HepG2 (cell line): ENCODE data around the gene CHMP5. TPM values are rescaled to one million over a fixed set of nuclear protein-coding genes. Genes with fewer than 3 reads are reported as not detected.
A peak's percentile ranks its signal among the peaks of the same experiment; 100 is the strongest.

Experiments
- ATAC-seq: fragments of 200-7000 bp; cut with Tn5 transposase; 3 replicates; pipeline ENCODE4 v1.9.1; 2020; ENCODE audit warnings: mild to moderate bottlenecking, moderate library complexity
- BruUV-seq: library from RNA; stranded (reverse); fragments of 400-500 nt; replicated peaks from 2 replicates; lab custom pipeline; 2021; lab: Mats Ljungman, UMichigan
- CTCF ChIA-PET: fragments of 300-600 bp; formaldehyde crosslinking; extraction: SDS; loops from one replicate; lab custom pipeline; 2021; ENCODE audit warnings: low total read pairs, inconsistent platforms, low intra/inter-chr PET ratio; lab: Yijun Ruan, JAX
- POLR2A ChIA-PET: fragments of 350-600 bp; sonication (Branson Sonifier 250); formaldehyde crosslinking; loops from one replicate; lab custom pipeline; 2020; ENCODE audit warnings: antibody characterized with exemption, inconsistent platforms; lab: Yijun Ruan, JAX
- DNase-seq: peaks from one replicate; pipeline ENCODE4 v3.0.0-alpha.2; 2015; ENCODE audit warnings: low spot score
- FAIRE-seq: peaks from 3 replicates; lab custom pipeline; 2011; peaks lifted over from hg19 to GRCh38; lab: Jason Lieb, UNC
- H2AFZ ChIP-seq: one replicate; pipeline ENCODE4 v1.6.1; 2011; ENCODE audit warnings: low read length, inconsistent platforms
- H3K27ac ChIP-seq: fragments of 300-600 bp; 3 replicates; pipeline ENCODE4 v1.8.0; 2011; ENCODE audit warnings: mixed run types, mild to moderate bottlenecking, mixed read lengths, low read length, inconsistent platforms; ENCODE audit not compliant: insufficient read depth; ENCODE audit errors: extremely low read length
- H3K27me3 ChIP-seq, 2 experiments: fragments of 200-600 bp in 1 of 2; 2 replicates in 1 of 2; 3 replicates in 1 of 2; pipeline versions ENCODE4 v1.6.0 to v1.8.0; 2011; ENCODE audit warnings: low read length in 2 of 2, mild to moderate bottlenecking in 2 of 2, moderate library complexity in 2 of 2, inconsistent platforms in 1 of 2; ENCODE audit not compliant: insufficient read depth in 2 of 2, control insufficient read depth in 1 of 2
- H3K36me3 ChIP-seq, 2 experiments: fragments of 200-600 bp in 1 of 2; replicated peaks in 1 of 2; 2 replicates in 1 of 2; 3 replicates in 1 of 2; pipeline versions ENCODE4 v1.5.1 to v1.8.0; 2011; ENCODE audit warnings: low read length in 2 of 2, inconsistent platforms in 1 of 2; ENCODE audit not compliant: insufficient read depth in 2 of 2, control insufficient read depth in 1 of 2
- H3K4me1 ChIP-seq: 2 replicates; pipeline ENCODE4 v1.5.1; 2012; ENCODE audit warnings: low read length, inconsistent platforms; ENCODE audit not compliant: insufficient read depth
- H3K4me2 ChIP-seq: 2 replicates; pipeline ENCODE4 v1.6.0; 2011; ENCODE audit warnings: low read depth, low read length, inconsistent platforms
- H3K4me3 ChIP-seq, 3 experiments: fragments of 200-600 bp in 1 of 3; sonication (generic), shearing (Covaris generic) in 1 of 3; replicated peaks in 1 of 3; 2 replicates each; pipeline ENCODE4 v1.5.1; 2011 to 2016; ENCODE audit warnings: low read length in 3 of 3, inconsistent platforms in 2 of 3, low read depth in 2 of 3, mild to moderate bottlenecking in 2 of 3, control low read depth in 1 of 3, mixed read lengths in 1 of 3; ENCODE audit not compliant: insufficient read depth in 1 of 3
- H3K79me2 ChIP-seq: one replicate; pipeline ENCODE4 v1.6.1; 2011; ENCODE audit warnings: low read length, inconsistent platforms; ENCODE audit not compliant: insufficient read depth
- H3K9ac ChIP-seq: 2 replicates; pipeline ENCODE4 v1.6.0; 2011; ENCODE audit warnings: mild to moderate bottlenecking, low read depth, low read length, inconsistent platforms; ENCODE audit not compliant: insufficient read depth
- H3K9me3 ChIP-seq: 2 replicates; pipeline ENCODE4 v1.5.1; 2012; ENCODE audit warnings: mild to moderate bottlenecking, low read length
- H4K20me1 ChIP-seq: 2 replicates; pipeline ENCODE4 v1.6.0; 2011; ENCODE audit warnings: inconsistent platforms, mild to moderate bottlenecking, low read length, moderate library complexity; ENCODE audit not compliant: insufficient read depth
- ATF7 ChIP-seq, 2 experiments: fragments of 450-650 bp in 1 of 2; sonication (generic) in 1 of 2; formaldehyde crosslinking in 1 of 2; IDR thresholded peaks; 2 replicates each; pipeline versions ENCODE4 v1.4.0 to v1.6.1; 2016 to 2020; ENCODE audit warnings: antibody characterized with exemption in 1 of 2, mild to moderate bottlenecking in 1 of 2, missing genetic modification reagents in 1 of 2
- CEBPB ChIP-seq: IDR thresholded peaks from 2 replicates; pipeline ENCODE4 v1.6.1; 2011; ENCODE audit warnings: low read depth, low read length, improper control_type of control experiment, borderline replicate concordance
- CEBPG ChIP-seq: IDR thresholded peaks from 2 replicates; pipeline ENCODE4 v1.6.1; 2016
- CREB1 ChIP-seq, 2 experiments: fragments of 450-650 bp in 1 of 2; IDR thresholded peaks; 2 replicates each; pipeline ENCODE4 v1.6.1; 2016 to 2017; ENCODE audit warnings: control low read depth in 1 of 2, mild to moderate bottlenecking in 1 of 2, missing compliant biosample characterization in 1 of 2, missing genetic modification characterization in 1 of 2
- GABPA ChIP-seq, 2 experiments: IDR thresholded peaks; 2 replicates each; pipeline ENCODE4 v1.6.1; 2011 to 2016; ENCODE audit warnings: low read depth in 2 of 2, low read length in 1 of 2, missing biosample characterization in 1 of 2, missing genetic modification characterization in 1 of 2
- GABPB1 ChIP-seq: IDR thresholded peaks from 2 replicates; pipeline ENCODE4 v1.6.1; 2016; ENCODE audit warnings: mild to moderate bottlenecking, missing genetic modification reagents, moderate library complexity, missing compliant biosample characterization
- HNF4A ChIP-seq: sonication (generic); formaldehyde crosslinking; IDR thresholded peaks from 2 replicates; pipeline ENCODE4 v1.4.0; 2020; ENCODE audit warnings: missing genetic modification reagents
- HOMEZ ChIP-seq: IDR thresholded peaks from 2 replicates; pipeline ENCODE4 v1.6.1; 2016; ENCODE audit warnings: low read depth
- NONO ChIP-seq, 2 experiments: fragments of 450-650 bp in 1 of 2; sonication (generic) in 1 of 2; formaldehyde crosslinking in 1 of 2; IDR thresholded peaks in 1 of 2; conservative IDR thresholded peaks in 1 of 2; 2 replicates each; pipeline versions ENCODE4 v1.6.1 to v1.8.0; 2017 to 2022; ENCODE audit warnings: mild to moderate bottlenecking in 1 of 2, missing genetic modification reagents in 1 of 2, moderate library complexity in 1 of 2
- NR2C2 ChIP-seq: sonication (generic); formaldehyde crosslinking; IDR thresholded peaks from 2 replicates; pipeline ENCODE4 v1.4.0; 2020; ENCODE audit warnings: missing genetic modification reagents, mild to moderate bottlenecking, moderate library complexity, borderline replicate concordance
- ONECUT2 ChIP-seq: sonication (generic); formaldehyde crosslinking; IDR thresholded peaks from 2 replicates; pipeline ENCODE4 v1.4.0; 2020; ENCODE audit warnings: missing genetic modification reagents
- RXRB ChIP-seq: IDR thresholded peaks from 2 replicates; pipeline ENCODE4 v1.6.1; 2016; ENCODE audit warnings: borderline replicate concordance, missing genetic modification reagents, missing compliant biosample characterization
- WIZ ChIP-seq: sonication (generic); formaldehyde crosslinking; IDR thresholded peaks from 2 replicates; pipeline ENCODE4 v1.5.1; 2020; ENCODE audit warnings: mild to moderate bottlenecking, missing genetic modification reagents
- ZBTB21 ChIP-seq: sonication (generic); formaldehyde crosslinking; IDR thresholded peaks from 2 replicates; pipeline ENCODE4 v1.4.0; 2020; ENCODE audit warnings: missing genetic modification reagents
- ZNF326 ChIP-seq: sonication (generic); formaldehyde crosslinking; IDR thresholded peaks from 2 replicates; pipeline ENCODE4 v1.4.0; 2020; ENCODE audit warnings: missing genetic modification reagents, borderline replicate concordance
- ZNF513 ChIP-seq: sonication (generic); formaldehyde crosslinking; conservative IDR thresholded peaks from 2 replicates; pipeline ENCODE4 v1.5.0; 2020; ENCODE audit warnings: missing genetic modification reagents
- ZNF550 ChIP-seq: sonication (generic); formaldehyde crosslinking; IDR thresholded peaks from 2 replicates; pipeline ENCODE4 v1.4.0; 2020; ENCODE audit warnings: mild to moderate bottlenecking, missing genetic modification reagents, borderline replicate concordance
- WGBS: methylation state at CpG from one replicate; pipeline ENCODE4 v1.1.6; 2017; ENCODE audit warnings: low lambda C conversion rate; 5-methylcytosine and 5-hydroxymethylcytosine counted together
- in situ Hi-C: cut with HindIII; loops from 2 replicates; pipeline ENCODE4 v1.10.0; 2017; ENCODE audit warnings: low pct_unique_long_range_greater_than_20kb; ENCODE audit not compliant: extremely low pct_ligation_motif_present
- intact Hi-C: fragments of 100-400 bp; cut with micrococcal nuclease; formaldehyde crosslinking; loops from one replicate; pipeline ENCODE4 v1.10.0; 2022; ENCODE audit not compliant: unreplicated experiment
- polyA plus RNA-seq, 8 experiments: library from polyadenylated mRNA; depleted of rRNA in 3 of 8; stranded (reverse) in 7 of 8; unstranded in 1 of 8; fragments of >200 nt; fragmentation: Illumina TruSeq in 4 of 8; extraction: Trizol in 4 of 8; gene quantifications; 2 replicates each; pipeline versions ENCODE4 v1.2.1 to v1.2.3, GENCODE V29; 2011 to 2016; ENCODE audit warnings: low read depth in 4 of 8, missing spikeins in 1 of 8, mixed read lengths in 1 of 8; ENCODE audit not compliant: insufficient read depth in 1 of 8
- total RNA-seq, 5 experiments: library from RNA; depleted of rRNA; stranded (reverse); fragments of >200 nt; fragmentation: Illumina TruSeq; extraction: Trizol; gene quantifications; 2 replicates each; pipeline ENCODE4 v1.2.3, GENCODE V29; 2016; ENCODE audit warnings: low read depth in 1 of 5
- TF ChIP-seq, protein P1 (sequence below), 2 experiments: fragments of 450-650 bp in 1 of 2; sonication (generic) in 1 of 2; formaldehyde crosslinking; IDR thresholded peaks; 2 replicates each; pipeline versions ENCODE4 v1.5.0 to v1.8.0; 2020 to 2022; ENCODE audit warnings: mild to moderate bottlenecking in 1 of 2, missing genetic modification reagents in 1 of 2

The CHMP5 gene
- total and polyA plus RNA-seq, 2 of the 13 experiments (the other 11 are each of a cell fraction or from before 2014, with no cell fraction given): 46.0 to 57.3 TPM

GRCh38 chr9:33244137-33244784 lies 20.6 kb upstream of the CHMP5 start:
- 32% methylated on average over 8 of the region's 9 CpGs for WGBS

More at GRCh38 chr9:33244137-33244784, 20.6 kb upstream of the CHMP5 start:
- in situ Hi-C loops: no loop called here
- Histone ChIP-seq H2AFZ (peak overlapping the region; percentile 52), H3K9ac (no peak overlapping the region), H3K4me1 (peaks cover 41% of the 10 kb centered on the region), H3K36me3 (no peaks in the 10 kb centered on the region), H3K4me3 (no peak overlapping the region), H3K4me2 (peak overlapping the region; percentile 45)
- ATAC-seq (no peak; the same call in 1 of the 3 replicates), DNase-seq (peak; percentile 34)
- intact Hi-C loops: no loop called here
- POLR2A ChIA-PET: interaction anchor here (0.9 to 1.5 kb wide), 2 partner anchors 20 to 168 kb away, joined by 3 to 5 read pairs; partner anchors contain the start of genes BAG1, CHMP5 and SMU1
- no TSS peak for BruUV-seq
- TF ChIP-seq, protein P1, sequence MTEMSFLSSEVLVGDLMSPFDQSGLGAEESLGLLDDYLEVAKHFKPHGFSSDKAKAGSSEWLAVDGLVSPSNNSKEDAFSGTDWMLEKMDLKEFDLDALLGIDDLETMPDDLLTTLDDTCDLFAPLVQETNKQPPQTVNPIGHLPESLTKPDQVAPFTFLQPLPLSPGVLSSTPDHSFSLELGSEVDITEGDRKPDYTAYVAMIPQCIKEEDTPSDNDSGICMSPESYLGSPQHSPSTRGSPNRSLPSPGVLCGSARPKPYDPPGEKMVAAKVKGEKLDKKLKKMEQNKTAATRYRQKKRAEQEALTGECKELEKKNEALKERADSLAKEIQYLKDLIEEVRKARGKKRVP (CRISPR knock-in tag; IDR thresholded peaks at IDR 0.05): peak in 1 of 2 experiments; percentile 30; a peak in 1 of 4 replicates
- TF ChIP-seq GABPB1 (peak; percentile 63; the same call in 1 of the 2 replicates), ONECUT2 (CRISPR knock-in tag) (no peak), GABPA (IDR thresholded peaks at IDR 0.05; ENCODE audit: low read depth, low read length) (no peak), GABPA (CRISPR knock-in tag; IDR thresholded peaks at IDR 0.05; ENCODE audit: low read depth) (peak; percentile 58), HOMEZ (CRISPR knock-in tag) (no peak), ATF7 (IDR thresholded peaks at IDR 0.05) (peak; percentile 69), ATF7 (CRISPR knock-in tag; IDR thresholded peaks at IDR 0.05) (no peak), ZNF550 (CRISPR knock-in tag) (no peak), CREB1 (IDR thresholded peaks at IDR 0.05) (no peak), CREB1 (CRISPR knock-in tag; IDR thresholded peaks at IDR 0.05) (peak; percentile 67), CEBPB (peak; percentile 92), HNF4A (CRISPR knock-in tag) (peak; percentile 16; the same call in 1 of the 2 replicates), ZNF326 (no peak), WIZ (CRISPR knock-in tag) (no peak), NONO (IDR thresholded peaks at IDR 0.05) (no peak), NONO (CRISPR knock-in tag; conservative IDR thresholded peaks at IDR 0.05) (0 out of 2 replicates have a peak, but pooled peaks have one; percentile 23), ZBTB21 (peak; percentile 29; the same call in 1 of the 2 replicates), NR2C2 (CRISPR knock-in tag) (peak; percentile 96), ZNF513 (no peak), RXRB (CRISPR knock-in tag) (no peak), CEBPG (CRISPR knock-in tag) (peak; percentile 73)
- TF ChIP-seq, all 625 proteins: peak for 11
- CTCF ChIA-PET: no interaction called here
- Histone ChIP-seq H4K20me1 (no peaks in the 10 kb centered on the region), H3K9me3 (no peaks in the 10 kb centered on the region), H3K79me2 (no peaks in the 10 kb centered on the region), H3K27me3 (no peaks in the 10 kb centered on the region), H3K27ac (no peak overlapping the region)
- peak; percentile 34 for FAIRE-seq
